K562 (cell line): Measurements from ENCODE around the gene MDC1. TPM values are rescaled to one million over a fixed set of nuclear protein-coding genes. Genes with fewer than 3 reads are reported as not detected.

ENCODE experiments used
- CLOCK ChIP-seq: fragments of 250-450 bp; sonication (Bioruptor Pico); IDR thresholded peaks from 2 replicates; pipeline ENCODE4 v1.4.0; 2020; ENCODE audit warnings: mild to moderate bottlenecking, moderate library complexity, borderline replicate concordance
- CREBBP ChIP-seq: IDR thresholded peaks from one replicate; pipeline ENCODE4 v1.6.1; 2012; ENCODE audit warnings: low read depth, mild to moderate bottlenecking, control low read depth, inconsistent platforms, low read length
- CREM ChIP-seq: IDR thresholded peaks from 2 replicates; pipeline ENCODE4 v1.6.1; 2014; ENCODE audit warnings: antibody characterized with exemption, low read depth
- HMGN3 ChIP-seq: IDR thresholded peaks from 2 replicates; pipeline ENCODE4 v1.6.1; 2011; ENCODE audit warnings: borderline replicate concordance, low read depth, mild to moderate bottlenecking, mixed read lengths, low read length; ENCODE audit not compliant: insufficient read length; ENCODE audit errors: extremely low read depth
- PBX2 ChIP-seq, 2 experiments: IDR thresholded peaks in 1 of 2; conservative IDR thresholded peaks in 1 of 2; 2 replicates each; pipeline ENCODE4 v1.6.1; 2016; ENCODE audit warnings: low read depth in 2 of 2, mild to moderate bottlenecking in 1 of 2, missing compliant biosample characterization in 1 of 2, missing genetic modification characterization in 1 of 2, moderate library complexity in 1 of 2
- RNF2 ChIP-seq: sonication (generic); IDR thresholded peaks from 2 replicates; pipeline ENCODE4 v1.6.1; 2016
- SMAD2 ChIP-seq: fragments of 150-350 bp; IDR thresholded peaks from 2 replicates; pipeline ENCODE4 v1.6.1; 2014; ENCODE audit warnings: low read depth, mild to moderate bottlenecking, low read length
- SMAD3 ChIP-seq: fragments of 450-650 bp; formaldehyde crosslinking; conservative IDR thresholded peaks from 2 replicates; pipeline ENCODE4 v1.4.0; 2020; ENCODE audit warnings: mild to moderate bottlenecking
- TCF7 ChIP-seq: sonication (generic); IDR thresholded peaks from 2 replicates; pipeline ENCODE4 v1.6.1; 2016; ENCODE audit warnings: antibody characterized with exemption, borderline replicate concordance
- ZBTB2 ChIP-seq: fragments of 450-650 bp; IDR thresholded peaks from 2 replicates; pipeline ENCODE4 v1.6.1; 2016; ENCODE audit warnings: antibody characterized with exemption
- ZFP30 ChIP-seq: fragments of 250-450 bp; sonication (Bioruptor Pico); IDR thresholded peaks from 2 replicates; pipeline ENCODE4 v1.8.0; 2022; ENCODE audit warnings: moderate library complexity, mild to moderate bottlenecking, inconsistent platforms, borderline replicate concordance
- ZNF311 ChIP-seq: fragments of 250-450 bp; sonication (Bioruptor Pico); IDR thresholded peaks from 2 replicates; pipeline ENCODE4 v1.4.0; 2020; ENCODE audit warnings: mild to moderate bottlenecking, moderate library complexity
- ZNF592 ChIP-seq: fragments of 450-650 bp; IDR thresholded peaks from 2 replicates; pipeline ENCODE4 v1.6.1; 2017; ENCODE audit warnings: antibody characterized with exemption, mild to moderate bottlenecking
- polyA plus RNA-seq, 8 experiments: library from polyadenylated mRNA; depleted of rRNA in 4 of 8; stranded (reverse) in 5 of 8; unstranded in 3 of 8; fragments of >200 nt; fragmentation: Nextera tagmentation in 2 of 8; fragmentation: Illumina TruSeq in 1 of 8; extraction: Ambion mirVana in 2 of 8; extraction: Trizol in 1 of 8; gene quantifications; 2 replicates each; pipeline versions ENCODE4 v1.2.1 to v1.2.3, GENCODE V29; 2011 to 2014; ENCODE audit warnings: inconsistent platforms in 1 of 8, missing spikeins in 1 of 8
- total RNA-seq, 7 experiments: library from RNA; depleted of rRNA in 6 of 7; stranded (reverse); fragments of >200 nt in 6 of 7; fragmentation: Illumina TruSeq in 2 of 7; extraction: Trizol in 2 of 7; gene quantifications; 2 replicates each; pipeline versions ENCODE4 v1.2.1 to v1.2.3, GENCODE V29; 2011 to 2021; ENCODE audit warnings: low replicate concordance in 1 of 7

MDC1 gene
- total and polyA plus RNA-seq, 9 of the 15 experiments (the other 6 are each of a cell fraction or from before 2014, with no cell fraction given), result 8.2 to 114 (median 20.0) TPM

- no peak for TF ChIP-seq PBX2 (CRISPR knock-in tag; IDR thresholded peaks at IDR 0.05; ENCODE audit: low read depth)
- no peak for TF ChIP-seq PBX2 (tag; conservative IDR thresholded peaks at IDR 0.05; ENCODE audit: low read depth)
- no peak for TF ChIP-seq CLOCK (CRISPR knock-in tag)
- TF ChIP-seq ZBTB2, result peak; percentile 89
- TF ChIP-seq ZNF311 (CRISPR knock-in tag), result no peak
- TF ChIP-seq ZFP30 (CRISPR knock-in tag), result no peak
- TF ChIP-seq SMAD3 (CRISPR knock-in tag), result no peak
- no peak; the same call in none of the 2 replicates for TF ChIP-seq ZNF592
- TF ChIP-seq CREBBP, result no peak
- no peak for TF ChIP-seq HMGN3
- TF ChIP-seq SMAD2, result no peak
- peak; percentile 57; the same call in 1 of the 2 replicates for TF ChIP-seq TCF7
- TF ChIP-seq CREM, result peak; percentile 92
- no peak; the same call in 1 of the 2 replicates for TF ChIP-seq RNF2
Observed at GRCh38 chr6:30719791-30720737, 3.0 kb upstream of the MDC1 start, which contains the start of gene TUBB (continued).
